Thyroid gland (tissue), 4 donors: ENCODE measurements around the gene SIAH3. TPM values are rescaled to one million over a fixed set of nuclear protein-coding genes. Genes with fewer than 3 reads are reported as not detected.

ENCODE experiments used
- DNase-seq, 2 donors: peaks; one replicate each; pipeline ENCODE4 v3.0.0-alpha.2; 2019
- H3K27ac ChIP-seq, 3 donors: fragments of 200-600 bp; sonication (generic); 1 replicate in 2 of 3; 2 replicates in 1 of 3; pipeline ENCODE4 v1.5.1; 2016 to 2019; ENCODE audit warnings: mild to moderate bottlenecking in 1 of 3, moderate library complexity in 1 of 3
- H3K27me3 ChIP-seq: fragments of 200-600 bp; sonication (generic); one replicate; pipeline ENCODE4 v1.5.1; 2019
- H3K36me3 ChIP-seq, 2 donors: fragments of 200-600 bp; sonication (generic); one replicate each; pipeline ENCODE4 v1.5.1; 2016 to 2019
- H3K4me1 ChIP-seq, 2 donors: fragments of 200-600 bp; sonication (generic); one replicate each; pipeline ENCODE4 v1.5.1; 2017 to 2019
- H3K4me3 ChIP-seq, 3 donors: fragments of 200-600 bp; sonication (generic); replicated peaks in 1 of 3; 1 replicate in 2 of 3; 2 replicates in 1 of 3; pipeline ENCODE4 v1.5.1; 2016; ENCODE audit warnings: mild to moderate bottlenecking in 1 of 3
- H3K9me3 ChIP-seq: fragments of 200-600 bp; sonication (generic); one replicate; pipeline ENCODE4 v1.5.1; 2017
- CTCF ChIP-seq, 6 experiments: fragments of 200-600 bp in 3 of 6; fragments of 450-650 bp in 3 of 6; sonication (generic) in 3 of 6; IDR thresholded peaks; one replicate each; pipeline ENCODE4 v1.5.1; 2016 to 2019; ENCODE audit warnings: antibody characterized with exemption in 6 of 6, mild to moderate bottlenecking in 2 of 6, inconsistent platforms in 1 of 6, moderate library complexity in 1 of 6
- POLR2A ChIP-seq, 2 donors: fragments of 450-650 bp; IDR thresholded peaks; one replicate each; pipeline ENCODE4 v1.6.1; 2017; ENCODE audit warnings: antibody characterized with exemption in 2 of 2, mild to moderate bottlenecking in 2 of 2, moderate library complexity in 1 of 2
- WGBS, 2 donors: methylation state at CpG; one replicate each; pipeline ENCODE4 v1.1.5; 2017; 5-methylcytosine and 5-hydroxymethylcytosine counted together
- intact Hi-C: fragments of 100-400 bp; cut with DNase I; formaldehyde crosslinking; loops from one replicate; pipeline ENCODE4 v1.15.1; 2023
- total RNA-seq, 4 donors: library from RNA; depleted of rRNA; stranded (reverse); fragments of >200 nt; gene quantifications; one replicate each; pipeline ENCODE4 v1.2.3, GENCODE V29; 2016

The SIAH3 gene
- total RNA-seq = under 1 TPM in 1 of 4 donors, not detected in 3; 0.13 TPM

GRCh38 chr13:45851171-45851921 lies at the start of gene SIAH3:
SIAH3 (minus strand) TSS chr13:45851753; CDS start chr13:45851629, 124 bp downstream.
- 26 to 39% methylated on average over 34 to 35 of the region's 35 CpGs for WGBS, 2 donors
- Histone ChIP-seq H3K27me3 (no peaks in the 10 kb centered on the region), H3K27ac (no peak within 1 kb of the TSS), H3K9me3 (no peaks in the 10 kb centered on the region), H3K4me1 (peaks cover 26 to 29% of the 10 kb centered on the region in 2 donors), H3K36me3 (no peaks in the 10 kb centered on the region), H3K4me3 (no peak within 1 kb of the TSS)
- TF ChIP-seq POLR2A (IDR thresholded peaks at IDR 0.05) (no peak), CTCF (IDR thresholded peaks at IDR 0.05) (no peak)
- intact Hi-C loops = no loop called here
- DNase-seq = no peak

GRCh38 chr13:45899406-45899805 lies 47.9 kb upstream of the SIAH3 start:
- H3K4me1 ChIP-seq = no peaks in the 10 kb centered on the region
- H3K36me3 ChIP-seq = no peaks in the 10 kb centered on the region
- H3K27ac ChIP-seq = no peak overlapping the region
- 77 to 79% methylated on average over 3 of the region's 3 CpGs for WGBS, 2 donors
- no peak overlapping the region for H3K4me3 ChIP-seq
- no peaks in the 10 kb centered on the region for H3K9me3 ChIP-seq
- intact Hi-C loops = no loop called here
- no peaks in the 10 kb centered on the region for H3K27me3 ChIP-seq
- DNase-seq = no peak
- TF ChIP-seq CTCF (IDR thresholded peaks at IDR 0.05) = no peak
- TF ChIP-seq POLR2A (IDR thresholded peaks at IDR 0.05) = no peak

GRCh38 chr13:45897562-45897961 lies 46.0 kb upstream of the SIAH3 start:
- WGBS, 2 donors = 97% methylated on average over 2 of the region's 2 CpGs
- Histone ChIP-seq H3K27me3 (no peaks in the 10 kb centered on the region), H3K4me1 (no peaks in the 10 kb centered on the region), H3K27ac (no peak overlapping the region), H3K36me3 (no peaks in the 10 kb centered on the region), H3K9me3 (no peaks in the 10 kb centered on the region), H3K4me3 (no peak overlapping the region)
- intact Hi-C loops = no loop called here
- no peak for TF ChIP-seq POLR2A (IDR thresholded peaks at IDR 0.05)
- TF ChIP-seq CTCF (IDR thresholded peaks at IDR 0.05) = no peak
- DNase-seq = no peak

- Histone ChIP-seq H3K4me1 (no peaks in the 10 kb centered on the region), H3K9me3 (no peaks in the 10 kb centered on the region), H3K27ac (no peak overlapping the region), H3K4me3 (no peak overlapping the region), H3K27me3 (no peaks in the 10 kb centered on the region), H3K36me3 (no peaks in the 10 kb centered on the region)
- DNase-seq = no peak
- intact Hi-C loops = no loop called here
- TF ChIP-seq POLR2A (IDR thresholded peaks at IDR 0.05) (no peak), CTCF (IDR thresholded peaks at IDR 0.05) (no peak)
- WGBS, 2 donors = 84 to 85% methylated on average over 5 of the region's 5 CpGs
Measured at GRCh38 chr13:45896285-45896684, 44.7 kb upstream of the SIAH3 start.

- Histone ChIP-seq H3K27ac (no peak overlapping the region), H3K9me3 (no peaks in the 10 kb centered on the region), H3K4me3 (no peak overlapping the region), H3K27me3 (no peaks in the 10 kb centered on the region), H3K4me1 (no peaks in the 10 kb centered on the region), H3K36me3 (no peaks in the 10 kb centered on the region)
- TF ChIP-seq CTCF (IDR thresholded peaks at IDR 0.05) = no peak
- no peak for TF ChIP-seq POLR2A (IDR thresholded peaks at IDR 0.05)
- intact Hi-C loops = no loop called here
- no peak for DNase-seq
- 74 to 81% methylated on average over 2 of the region's 2 CpGs for WGBS, 2 donors
Measured at GRCh38 chr13:45895881-45896280, 44.3 kb upstream of the SIAH3 start.
